H9 (cell line): ENCODE data around the gene HBP1. TPM values are rescaled to one million over a fixed set of nuclear protein-coding genes. Genes with fewer than 3 reads are reported as not detected.

Experiments
- DNase-seq: peaks from one replicate; pipeline ENCODE4 v3.0.0-alpha.2; 2017
- H2AFZ ChIP-seq: one replicate; pipeline ENCODE4 v1.6.1; 2013; ENCODE audit warnings: mild to moderate bottlenecking, low read length, control low read depth, moderate library complexity
- H2AK5ac ChIP-seq: 2 replicates; pipeline ENCODE4 v1.6.1; 2013; ENCODE audit warnings: low read length, control low read depth, mixed read lengths; ENCODE audit not compliant: insufficient read length
- H2BK120ac ChIP-seq: one replicate; pipeline ENCODE4 v1.6.1; 2013; ENCODE audit warnings: low read depth, mild to moderate bottlenecking, low read length, control low read depth, inconsistent platforms; ENCODE audit not compliant: poor library complexity, severe bottlenecking
- H2BK12ac ChIP-seq: 2 replicates; pipeline ENCODE4 v1.6.1; 2013; ENCODE audit warnings: low read length, control low read depth, mixed read lengths, low read depth; ENCODE audit not compliant: insufficient read length
- H2BK15ac ChIP-seq: 2 replicates; pipeline ENCODE4 v1.6.1; 2013; ENCODE audit warnings: low read depth, low read length, control low read depth
- H2BK20ac ChIP-seq: one replicate; pipeline ENCODE4 v1.6.1; 2013; ENCODE audit warnings: low read depth, mild to moderate bottlenecking, low read length, control low read depth, inconsistent platforms; ENCODE audit not compliant: poor library complexity, severe bottlenecking
- H2BK5ac ChIP-seq: 2 replicates; pipeline ENCODE4 v1.6.1; 2013; ENCODE audit warnings: low read length, control low read depth, mixed read lengths; ENCODE audit not compliant: insufficient read length
- H3K14ac ChIP-seq: 2 replicates; pipeline ENCODE4 v1.6.1; 2013; ENCODE audit warnings: low read length, control low read depth; ENCODE audit not compliant: insufficient read depth
- H3K18ac ChIP-seq: 2 replicates; pipeline ENCODE4 v1.6.1; 2013; ENCODE audit warnings: low read depth, mild to moderate bottlenecking, mixed read lengths, low read length, control low read depth; ENCODE audit not compliant: insufficient read length
- H3K23ac ChIP-seq: 2 replicates; pipeline ENCODE4 v1.6.1; 2013; ENCODE audit warnings: low read length, control low read depth, mixed read lengths, low read depth; ENCODE audit not compliant: insufficient read length
- H3K23me2 ChIP-seq: 2 replicates; pipeline ENCODE4 v1.6.1; 2013; ENCODE audit warnings: low read depth, mild to moderate bottlenecking, mixed read lengths, low read length, control low read depth; ENCODE audit not compliant: insufficient read length, poor library complexity, severe bottlenecking
- H3K27ac ChIP-seq: 2 replicates; pipeline ENCODE4 v1.5.1; 2013; ENCODE audit warnings: low read length, control low read depth, mixed read lengths, low read depth; ENCODE audit not compliant: insufficient read length
- H3K27me3 ChIP-seq: 2 replicates; pipeline ENCODE4 v1.6.1; 2013; ENCODE audit warnings: low read length, control low read depth, inconsistent platforms; ENCODE audit not compliant: insufficient read depth
- H3K4ac ChIP-seq: 2 replicates; pipeline ENCODE4 v1.6.1; 2013; ENCODE audit warnings: low read depth, mild to moderate bottlenecking, control low read depth, inconsistent platforms, low read length, moderate library complexity
- H3K4me1 ChIP-seq: 2 replicates; pipeline ENCODE4 v1.6.1; 2013; ENCODE audit warnings: low read length, control low read depth, inconsistent platforms; ENCODE audit not compliant: insufficient read depth
- H3K4me2 ChIP-seq: 2 replicates; pipeline ENCODE4 v1.6.1; 2013; ENCODE audit warnings: low read length, control low read depth, mixed read lengths; ENCODE audit not compliant: insufficient read length, insufficient read depth
- H3K56ac ChIP-seq: 2 replicates; pipeline ENCODE4 v1.6.1; 2013; ENCODE audit warnings: low read depth, mild to moderate bottlenecking, mixed read lengths, low read length, control low read depth; ENCODE audit not compliant: insufficient read length
- H3K79me1 ChIP-seq: 2 replicates; pipeline ENCODE4 v1.6.1; 2013; ENCODE audit warnings: low read depth, mild to moderate bottlenecking, moderate library complexity, low read length, control low read depth, inconsistent platforms; ENCODE audit not compliant: insufficient read depth, poor library complexity, severe bottlenecking
- H3K79me2 ChIP-seq: 2 replicates; pipeline ENCODE4 v1.6.1; 2013; ENCODE audit warnings: low read length, control low read depth, inconsistent platforms; ENCODE audit not compliant: insufficient read depth
- H3K9ac ChIP-seq: 2 replicates; pipeline ENCODE4 v1.6.1; 2013; ENCODE audit warnings: low read length, control low read depth, mixed read lengths; ENCODE audit not compliant: insufficient read length; ENCODE audit errors: extremely low read depth
- H3K9me3 ChIP-seq: one replicate; pipeline ENCODE4 v1.6.1; 2013; ENCODE audit warnings: low read depth, low read length, inconsistent platforms; ENCODE audit not compliant: control insufficient read depth
- H3T11ph ChIP-seq: one replicate; pipeline ENCODE4 v1.6.1; 2013; ENCODE audit warnings: mild to moderate bottlenecking, low read length, control low read depth, inconsistent platforms
- H4K20me1 ChIP-seq: one replicate; pipeline ENCODE4 v1.6.1; 2013; ENCODE audit not compliant: control insufficient read depth, insufficient read length, insufficient read depth
- H4K5ac ChIP-seq: 2 replicates; pipeline ENCODE4 v1.6.1; 2013; ENCODE audit warnings: low read depth, mild to moderate bottlenecking, mixed read lengths, low read length, control low read depth; ENCODE audit not compliant: insufficient read length
- H4K8ac ChIP-seq: replicated peaks from 2 replicates; pipeline ENCODE4 v1.6.1; 2013; ENCODE audit warnings: low read length, control low read depth, mixed read lengths, low read depth; ENCODE audit not compliant: insufficient read length
- H4K91ac ChIP-seq: 2 replicates; pipeline ENCODE4 v1.6.1; 2013; ENCODE audit warnings: low read depth, mild to moderate bottlenecking, moderate library complexity, mixed read lengths, low read length, control low read depth; ENCODE audit not compliant: insufficient read length
- H3K27ac Mint-ChIP-seq, 3 experiments: 2 replicates in 2 of 3; 3 replicates in 1 of 3; pipeline ENCODE4 v1.8.0; 2020 to 2021; ENCODE audit warnings: mixed read lengths in 3 of 3, mild to moderate bottlenecking in 1 of 3, moderate library complexity in 1 of 3
- H3K27me3 Mint-ChIP-seq: 2 replicates; pipeline ENCODE4 v1.8.0; 2021; ENCODE audit warnings: low read depth, mild to moderate bottlenecking, moderate library complexity, mixed read lengths
- H3K36me3 Mint-ChIP-seq, 3 experiments: 2 replicates in 2 of 3; 3 replicates in 1 of 3; pipeline ENCODE4 v1.8.0; 2020 to 2021; ENCODE audit warnings: low read depth in 3 of 3, mixed read lengths in 3 of 3; ENCODE audit not compliant: insufficient read depth in 1 of 3
- H3K4me1 Mint-ChIP-seq, 2 experiments: 2 replicates each; pipeline ENCODE4 v1.8.0; 2020; ENCODE audit warnings: mixed read lengths in 2 of 2
- H3K4me3 Mint-ChIP-seq, 2 experiments: 2 replicates in 1 of 2; 3 replicates in 1 of 2; pipeline ENCODE4 v1.8.0; 2020 to 2021; ENCODE audit warnings: mild to moderate bottlenecking in 2 of 2, mixed read lengths in 2 of 2, moderate library complexity in 1 of 2
- H3K9me3 Mint-ChIP-seq, 2 experiments: 2 replicates in 1 of 2; 3 replicates in 1 of 2; pipeline ENCODE4 v1.8.0; 2020; ENCODE audit warnings: mild to moderate bottlenecking in 2 of 2, mixed read lengths in 2 of 2, moderate library complexity in 1 of 2
- WGBS: extraction: QIAGEN DNeasy Blood & Tissue Kit; methylation state at CpG from one replicate; pipeline ENCODE4 v1.1.7; 2013; ENCODE audit warnings: missing lambda C conversion rate, low lambda C conversion rate, mixed read lengths; ENCODE audit not compliant: insufficient read length; ENCODE audit errors: extremely low coverage; 5-methylcytosine and 5-hydroxymethylcytosine counted together
- total RNA-seq: library from RNA; stranded (reverse); gene quantifications from 2 replicates; pipeline ENCODE4 v1.2.1, GENCODE V29; 2021
- TF ChIP-seq, protein P1 (sequence below): fragments of 200-600 bp; sonication (generic); conservative IDR thresholded peaks from 3 replicates; pipeline ENCODE4 v1.8.0; 2021; ENCODE audit warnings: antibody characterized with exemption, mild to moderate bottlenecking

Gene HBP1
- total RNA-seq, 1 experiment from 2014 or later, result 27.6 TPM

DNA sequence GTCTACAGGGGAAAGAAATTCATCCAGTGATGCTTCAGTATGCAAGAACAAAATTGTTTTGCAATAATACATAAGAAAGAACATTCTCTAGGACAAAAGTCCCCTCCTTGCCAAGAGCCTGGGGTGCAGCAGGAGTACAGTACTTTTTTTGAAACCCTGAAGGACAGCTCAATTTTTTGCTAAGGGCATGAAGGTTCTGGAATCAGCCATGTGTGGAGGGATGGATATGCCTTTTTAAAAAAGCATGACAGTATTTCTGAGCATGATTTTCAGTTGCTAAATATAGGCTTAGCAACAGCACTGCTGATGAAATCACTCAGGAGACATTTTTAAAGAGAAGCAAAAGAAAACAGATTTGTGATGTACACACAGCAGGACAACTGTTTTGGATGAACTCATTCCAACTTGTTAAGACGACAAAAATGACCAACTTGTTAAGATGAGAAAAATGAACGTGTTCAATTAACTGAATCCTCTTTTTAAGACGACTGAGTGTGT, 39.3 kb downstream of the HBP1 start:
- no peak overlapping the region for H4K8ac ChIP-seq
- no peak overlapping the region for H2AFZ ChIP-seq
- H3K14ac ChIP-seq, result no peak overlapping the region
- no peak overlapping the region for H2BK15ac ChIP-seq
- no peak overlapping the region for H4K5ac ChIP-seq
- H2BK120ac ChIP-seq, result no peak overlapping the region
- no peak overlapping the region for H2BK20ac ChIP-seq
- H2AK5ac ChIP-seq, result no peak overlapping the region
- H3K56ac ChIP-seq, result no peak overlapping the region
- H3K4ac ChIP-seq, result no peak overlapping the region
- H3K4me2 ChIP-seq, result no peak overlapping the region
- TF ChIP-seq, protein P1, sequence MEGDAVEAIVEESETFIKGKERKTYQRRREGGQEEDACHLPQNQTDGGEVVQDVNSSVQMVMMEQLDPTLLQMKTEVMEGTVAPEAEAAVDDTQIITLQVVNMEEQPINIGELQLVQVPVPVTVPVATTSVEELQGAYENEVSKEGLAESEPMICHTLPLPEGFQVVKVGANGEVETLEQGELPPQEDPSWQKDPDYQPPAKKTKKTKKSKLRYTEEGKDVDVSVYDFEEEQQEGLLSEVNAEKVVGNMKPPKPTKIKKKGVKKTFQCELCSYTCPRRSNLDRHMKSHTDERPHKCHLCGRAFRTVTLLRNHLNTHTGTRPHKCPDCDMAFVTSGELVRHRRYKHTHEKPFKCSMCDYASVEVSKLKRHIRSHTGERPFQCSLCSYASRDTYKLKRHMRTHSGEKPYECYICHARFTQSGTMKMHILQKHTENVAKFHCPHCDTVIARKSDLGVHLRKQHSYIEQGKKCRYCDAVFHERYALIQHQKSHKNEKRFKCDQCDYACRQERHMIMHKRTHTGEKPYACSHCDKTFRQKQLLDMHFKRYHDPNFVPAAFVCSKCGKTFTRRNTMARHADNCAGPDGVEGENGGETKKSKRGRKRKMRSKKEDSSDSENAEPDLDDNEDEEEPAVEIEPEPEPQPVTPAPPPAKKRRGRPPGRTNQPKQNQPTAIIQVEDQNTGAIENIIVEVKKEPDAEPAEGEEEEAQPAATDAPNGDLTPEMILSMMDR, result no peak
- H4K20me1 ChIP-seq, result no peaks in the 10 kb centered on the region
- Mint-ChIP-seq H3K27ac (peak overlapping the region in 1 of 3 experiments; percentile 32; a peak in 1 of 7 replicates), H3K36me3 (peaks cover 7 to 26% (median 17%) of the 10 kb centered on the region in 3 experiments; a peak in 6 of 7 replicates), H3K27me3 (no peaks in the 10 kb centered on the region), H3K4me3 (no peak overlapping the region), H3K9me3 (no peaks in the 10 kb centered on the region), H3K4me1 (peaks cover 0 to 3% of the 10 kb centered on the region in 2 experiments; a peak in 2 of 4 replicates)
- H3K4me1 ChIP-seq, result no peaks in the 10 kb centered on the region
- no peak overlapping the region for H3K27ac ChIP-seq
- WGBS, result no CpG with 5 or more reads among the region's 3 CpGs
- H3K9me3 ChIP-seq, result no peaks in the 10 kb centered on the region
- no peak overlapping the region for H3K23ac ChIP-seq
- no peaks in the 10 kb centered on the region for H3K27me3 ChIP-seq
- H3K23me2 ChIP-seq, result no peaks in the 10 kb centered on the region
- no peak overlapping the region for H2BK12ac ChIP-seq
- no peak for DNase-seq
- no peak overlapping the region for H4K91ac ChIP-seq
- H3K9ac ChIP-seq, result no peak overlapping the region
- no peaks in the 10 kb centered on the region for H3K79me2 ChIP-seq
- no peak overlapping the region for H3K18ac ChIP-seq
- H3T11ph ChIP-seq, result no peak overlapping the region
- no peaks in the 10 kb centered on the region for H3K79me1 ChIP-seq
- H2BK5ac ChIP-seq, result no peak overlapping the region
